BE2C (cell line): ENCODE results near the gene SREK1IP1.

Experiments used
- DNase-seq: peaks from one replicate; pipeline ENCODE4 v3.0.0-alpha.2; 2020
- H3K27me3 ChIP-seq: fragments of 250-450 bp; sonication (Bioruptor Pico); 2 replicates; pipeline ENCODE4 v1.5.1; 2020; ENCODE audit warnings: mild to moderate bottlenecking
- H3K36me3 ChIP-seq: fragments of 250-450 bp; sonication (Bioruptor Pico); 2 replicates; pipeline ENCODE4 v1.5.1; 2020; ENCODE audit warnings: mild to moderate bottlenecking
- H3K4me1 ChIP-seq: fragments of 250-450 bp; sonication (Bioruptor Pico); 2 replicates; pipeline ENCODE4 v1.5.1; 2020
- H3K4me3 ChIP-seq: 2 replicates; pipeline ENCODE4 v1.5.1; 2011; ENCODE audit warnings: low read depth, low read length
- H3K9me3 ChIP-seq: fragments of 250-450 bp; sonication (Bioruptor Pico); 2 replicates; pipeline ENCODE4 v1.5.1; 2020
- TF ChIP-seq, protein P1 (sequence below): IDR thresholded peaks from 2 replicates; pipeline ENCODE4 v1.5.1; 2012; ENCODE audit warnings: mild to moderate bottlenecking, low read depth, low read length

SREK1IP1 gene

DNA sequence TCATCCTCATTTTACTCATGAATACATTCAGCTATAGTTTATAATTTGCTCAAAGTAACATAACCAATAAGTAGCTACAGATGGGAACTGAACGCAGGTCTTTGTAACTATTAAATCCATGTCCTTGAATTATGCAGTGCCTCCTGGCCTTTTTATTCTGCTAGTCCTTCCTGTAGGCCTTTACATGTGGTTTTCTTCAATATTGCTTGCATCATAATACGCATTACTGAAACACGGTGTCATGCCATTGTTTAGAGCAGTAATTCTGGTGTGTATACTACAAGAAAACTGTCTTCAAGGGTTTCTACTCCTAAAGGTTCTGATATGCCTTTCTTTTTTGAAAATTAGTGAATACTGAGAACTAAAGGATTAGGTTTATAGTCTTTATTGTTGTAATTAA, 21.0 kb upstream of the SREK1IP1 start:
- H3K27me3 ChIP-seq, result no peaks in the 10 kb centered on the region
- no peaks in the 10 kb centered on the region for H3K9me3 ChIP-seq
- H3K36me3 ChIP-seq, result peaks cover 4% of the 10 kb centered on the region
- no peak for DNase-seq
- TF ChIP-seq, protein P1, sequence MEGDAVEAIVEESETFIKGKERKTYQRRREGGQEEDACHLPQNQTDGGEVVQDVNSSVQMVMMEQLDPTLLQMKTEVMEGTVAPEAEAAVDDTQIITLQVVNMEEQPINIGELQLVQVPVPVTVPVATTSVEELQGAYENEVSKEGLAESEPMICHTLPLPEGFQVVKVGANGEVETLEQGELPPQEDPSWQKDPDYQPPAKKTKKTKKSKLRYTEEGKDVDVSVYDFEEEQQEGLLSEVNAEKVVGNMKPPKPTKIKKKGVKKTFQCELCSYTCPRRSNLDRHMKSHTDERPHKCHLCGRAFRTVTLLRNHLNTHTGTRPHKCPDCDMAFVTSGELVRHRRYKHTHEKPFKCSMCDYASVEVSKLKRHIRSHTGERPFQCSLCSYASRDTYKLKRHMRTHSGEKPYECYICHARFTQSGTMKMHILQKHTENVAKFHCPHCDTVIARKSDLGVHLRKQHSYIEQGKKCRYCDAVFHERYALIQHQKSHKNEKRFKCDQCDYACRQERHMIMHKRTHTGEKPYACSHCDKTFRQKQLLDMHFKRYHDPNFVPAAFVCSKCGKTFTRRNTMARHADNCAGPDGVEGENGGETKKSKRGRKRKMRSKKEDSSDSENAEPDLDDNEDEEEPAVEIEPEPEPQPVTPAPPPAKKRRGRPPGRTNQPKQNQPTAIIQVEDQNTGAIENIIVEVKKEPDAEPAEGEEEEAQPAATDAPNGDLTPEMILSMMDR, result no peak
- no peaks in the 10 kb centered on the region for H3K4me1 ChIP-seq
- H3K4me3 ChIP-seq, result no peak overlapping the region

DNA sequence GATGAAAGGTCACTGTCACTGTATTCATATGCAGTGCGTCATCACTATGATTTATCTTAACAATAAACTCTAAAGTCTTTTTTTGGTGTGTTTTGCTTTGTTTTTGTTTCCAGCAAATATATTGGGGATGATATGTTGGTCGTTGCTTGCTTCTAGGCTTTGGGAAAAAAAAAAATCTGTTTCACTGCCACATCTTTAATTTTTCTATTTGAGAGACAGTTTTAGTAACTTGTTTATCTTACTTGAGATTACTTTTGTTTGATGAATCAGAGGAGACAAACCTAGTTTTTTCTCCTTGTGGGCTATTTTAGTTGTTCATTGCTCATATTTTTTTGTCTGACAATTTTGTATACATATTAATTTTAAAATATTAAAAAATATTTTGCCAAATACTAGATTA, 19.7 kb upstream of the SREK1IP1 start:
- H3K4me3 ChIP-seq, result no peak overlapping the region
- H3K36me3 ChIP-seq, result peaks cover 9% of the 10 kb centered on the region
- no peaks in the 10 kb centered on the region for H3K4me1 ChIP-seq
- TF ChIP-seq, protein P1, result no peak
- H3K27me3 ChIP-seq, result no peaks in the 10 kb centered on the region
- DNase-seq, result no peak
- H3K9me3 ChIP-seq, result no peaks in the 10 kb centered on the region

DNA sequence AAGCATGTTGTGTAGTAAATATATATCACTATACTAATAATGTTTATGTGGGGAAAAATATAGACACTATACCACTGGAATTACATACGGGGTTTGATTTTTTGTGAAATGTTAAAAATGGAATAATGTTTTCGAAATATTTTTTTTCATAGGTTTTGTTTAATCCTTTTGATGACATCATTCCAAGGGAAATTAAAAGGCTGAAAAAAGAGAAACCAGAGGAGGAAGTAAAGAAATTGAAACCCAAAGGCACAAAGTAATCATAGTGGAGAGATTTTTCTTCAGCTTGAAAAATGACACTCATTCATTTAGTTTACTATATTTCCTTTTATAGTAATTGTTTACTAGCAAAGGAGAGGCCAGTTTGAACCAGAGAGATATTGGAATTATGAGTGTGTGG, 17.9 kb upstream of the SREK1IP1 start:
- TF ChIP-seq, protein P1, result no peak

DNA sequence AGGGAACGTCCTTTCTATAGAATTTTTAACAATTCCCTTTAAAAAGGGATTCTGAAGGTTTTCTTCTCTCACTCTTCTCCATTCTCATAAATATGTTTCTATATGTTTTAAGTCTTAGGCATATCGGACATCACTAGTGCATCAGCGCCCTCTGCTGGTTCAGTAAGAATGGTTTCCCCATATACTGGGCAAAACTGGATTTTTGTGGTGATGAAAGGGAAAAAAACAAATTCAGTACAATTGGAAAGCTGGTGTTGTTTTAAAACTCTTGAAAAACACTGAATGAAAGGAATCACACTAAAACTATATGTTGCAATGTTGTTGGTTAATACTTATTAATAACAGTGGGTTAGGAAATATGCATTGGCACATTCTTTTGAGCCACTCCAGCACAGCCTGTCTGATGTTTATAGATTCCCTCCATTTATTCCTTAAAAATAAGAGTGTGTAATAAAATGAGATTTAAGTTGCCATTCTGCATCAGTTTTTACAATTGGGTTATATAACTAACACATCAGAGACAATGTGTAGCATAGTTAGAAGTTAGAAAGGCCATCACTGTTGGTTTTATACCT, 16.0 kb upstream of the SREK1IP1 start:
- Histone ChIP-seq H3K4me3 (no peak overlapping the region), H3K36me3 (peaks cover 9% of the 10 kb centered on the region; the same call in 1 of the 2 replicates), H3K27me3 (no peaks in the 10 kb centered on the region), H3K4me1 (no peaks in the 10 kb centered on the region), H3K9me3 (no peaks in the 10 kb centered on the region)
- peak; percentile 78 for DNase-seq
- TF ChIP-seq, protein P1, result peak; percentile 86

More for the DNA sequence above, 17.9 kb upstream of the SREK1IP1 start:
- Histone ChIP-seq H3K36me3 (peaks cover 9% of the 10 kb centered on the region; the same call in 1 of the 2 replicates), H3K9me3 (no peaks in the 10 kb centered on the region), H3K4me1 (no peaks in the 10 kb centered on the region), H3K27me3 (no peaks in the 10 kb centered on the region), H3K4me3 (no peak overlapping the region)
- DNase-seq, result no peak

DNA sequence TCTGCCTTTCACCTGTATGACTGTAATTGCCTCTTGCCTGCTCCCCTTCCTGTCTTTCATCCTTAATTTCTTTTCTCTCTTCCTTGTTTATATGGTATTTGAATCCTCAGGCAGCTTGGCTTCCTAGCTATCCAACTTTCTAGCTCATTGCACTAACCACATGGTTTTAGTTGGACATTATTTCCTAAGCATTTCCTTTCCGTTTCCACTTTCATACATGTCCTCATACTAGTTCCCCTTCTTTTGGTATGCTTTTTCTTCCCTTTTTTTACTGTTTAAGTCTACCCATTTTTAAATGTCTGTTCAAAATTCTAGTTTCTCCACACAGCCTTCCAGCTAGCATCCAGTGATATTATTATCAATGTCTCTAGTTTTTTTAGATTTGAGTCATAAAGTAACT, 6.8 kb upstream of the SREK1IP1 start:
- no peak for DNase-seq
- Histone ChIP-seq H3K9me3 (no peaks in the 10 kb centered on the region), H3K4me1 (no peaks in the 10 kb centered on the region), H3K27me3 (no peaks in the 10 kb centered on the region), H3K36me3 (no peaks in the 10 kb centered on the region; the same call in 1 of the 2 replicates), H3K4me3 (no peak overlapping the region)
- TF ChIP-seq, protein P1, result no peak

DNA sequence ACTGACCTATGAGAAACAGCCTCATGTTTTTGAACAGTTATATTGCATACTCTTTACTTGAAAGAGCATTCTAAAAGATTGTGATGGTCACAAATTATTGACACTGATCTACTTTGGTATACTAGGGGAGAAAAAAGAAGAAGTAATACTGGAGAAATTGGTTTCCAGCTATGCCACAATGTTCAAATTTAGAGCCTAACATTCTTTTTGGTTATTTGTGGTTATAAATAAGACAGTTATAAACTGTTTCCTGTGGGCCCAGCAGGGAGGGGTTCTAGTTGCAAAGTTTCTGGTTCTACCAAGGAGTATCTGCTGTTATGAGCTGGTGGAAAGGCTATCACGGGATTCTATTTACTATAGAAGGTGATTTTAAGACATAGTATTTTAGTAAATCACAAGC, 5.0 kb upstream of the SREK1IP1 start:
- no peaks in the 10 kb centered on the region for H3K4me1 ChIP-seq
- H3K36me3 ChIP-seq, result no peaks in the 10 kb centered on the region
- H3K9me3 ChIP-seq, result no peaks in the 10 kb centered on the region
- H3K4me3 ChIP-seq, result no peak overlapping the region
- DNase-seq, result no peak
- no peaks in the 10 kb centered on the region for H3K27me3 ChIP-seq
- TF ChIP-seq, protein P1, result no peak
